Natural killer cell treated with Interleukin-12 subunit alpha and Interleukin-12 subunit beta and Interleukin-15 and Interleukin-18, amount 100 ng/mL, for 72 hours (primary cell): Measurements from ENCODE around the gene DPP6. TPM values are rescaled to one million over a fixed set of nuclear protein-coding genes. Genes with fewer than 3 reads are reported as not detected.

Experiments used
- ATAC-seq, 2 donors: fragments of 150-1000 bp; cut with Tn5 transposase in 1 of 2; sonication (Bioruptor Pico), chemical (Tn5 transposase) in 1 of 2; 2 replicates each; pipeline ENCODE4 v1.10.0; 2021
- DNase-seq: peaks from one replicate; pipeline ENCODE4 v3.0.0; 2022; ENCODE audit warnings: low spot score
- H3K27ac Mint-ChIP-seq, 2 donors: 1 replicate in 1 of 2; 2 replicates in 1 of 2; pipeline ENCODE4 v1.8.0; 2022; ENCODE audit warnings: mixed read lengths in 2 of 2, mild to moderate bottlenecking in 1 of 2, moderate library complexity in 1 of 2
- H3K27me3 Mint-ChIP-seq, 2 donors: 1 replicate in 1 of 2; 2 replicates in 1 of 2; pipeline ENCODE4 v1.8.0; 2022; ENCODE audit warnings: mixed read lengths in 2 of 2
- H3K36me3 Mint-ChIP-seq: one replicate; pipeline ENCODE4 v1.8.0; 2022; ENCODE audit warnings: mixed read lengths
- H3K4me1 Mint-ChIP-seq, 2 donors: 1 replicate in 1 of 2; 2 replicates in 1 of 2; pipeline ENCODE4 v1.8.0; 2022; ENCODE audit warnings: low read depth in 2 of 2, mixed read lengths in 2 of 2, mild to moderate bottlenecking in 1 of 2
- H3K4me3 Mint-ChIP-seq: one replicate; pipeline ENCODE4 v1.8.0; 2022; ENCODE audit warnings: mixed read lengths
- H3K9me3 Mint-ChIP-seq: 2 replicates; pipeline ENCODE4 v1.8.0; 2022; ENCODE audit warnings: mixed read lengths
- total RNA-seq, 2 donors: library from RNA; stranded (reverse); gene quantifications; one replicate each; pipeline ENCODE4 v1.2.3, GENCODE V29; 2022

The DPP6 gene
- total RNA-seq, 2 donors from 2014 or later = not detected

- ATAC-seq (no peak), DNase-seq (no peak)
- Mint-ChIP-seq H3K36me3 (no peaks in the 10 kb centered on the region), H3K9me3 (peaks cover 3% of the 10 kb centered on the region), H3K27me3 (no peaks in the 10 kb centered on the region), H3K4me3 (no peak overlapping the region), H3K4me1 (no peaks in the 10 kb centered on the region), H3K27ac (no peak overlapping the region)
These were observed 432.7 kb downstream of the DPP6 start for GRCh38 chr7:154484943-154485342.

- Mint-ChIP-seq H3K4me3 (no peak overlapping the region), H3K27me3 (no peaks in the 10 kb centered on the region), H3K4me1 (no peaks in the 10 kb centered on the region), H3K9me3 (peaks cover 7% of the 10 kb centered on the region), H3K36me3 (no peaks in the 10 kb centered on the region), H3K27ac (no peak overlapping the region)
- ATAC-seq (no peak), DNase-seq (no peak)
These were observed 437.7 kb downstream of the DPP6 start for GRCh38 chr7:154489897-154490296.

- Mint-ChIP-seq H3K27me3 (no peaks in the 10 kb centered on the region), H3K9me3 (peaks cover 16% of the 10 kb centered on the region), H3K4me3 (no peak overlapping the region), H3K4me1 (no peaks in the 10 kb centered on the region), H3K36me3 (no peaks in the 10 kb centered on the region), H3K27ac (no peak overlapping the region)
- DNase-seq (no peak), ATAC-seq (no peak)
These were observed 441.4 kb downstream of the DPP6 start for GRCh38 chr7:154493594-154493993.

- DNase-seq = no peak
- Mint-ChIP-seq H3K4me3 (no peak overlapping the region), H3K27ac (no peak overlapping the region), H3K27me3 (no peaks in the 10 kb centered on the region), H3K4me1 (no peaks in the 10 kb centered on the region), H3K36me3 (no peaks in the 10 kb centered on the region), H3K9me3 (peaks cover 23% of the 10 kb centered on the region)
- ATAC-seq = no peak
These were observed 445.6 kb downstream of the DPP6 start for GRCh38 chr7:154497751-154498150.

- Mint-ChIP-seq H3K27me3 (no peaks in the 10 kb centered on the region), H3K9me3 (peaks cover 8% of the 10 kb centered on the region), H3K4me3 (no peak overlapping the region), H3K36me3 (no peaks in the 10 kb centered on the region), H3K4me1 (no peaks in the 10 kb centered on the region), H3K27ac (no peak overlapping the region)
- ATAC-seq = no peak
- no peak for DNase-seq
These were observed 451.9 kb downstream of the DPP6 start for GRCh38 chr7:154503962-154504550.

GRCh38 chr7:154504918-154505317 is 452.7 kb downstream of the DPP6 start:
- Mint-ChIP-seq H3K4me1 (no peaks in the 10 kb centered on the region), H3K9me3 (peaks cover 8% of the 10 kb centered on the region), H3K4me3 (no peak overlapping the region), H3K27ac (no peak overlapping the region), H3K36me3 (no peaks in the 10 kb centered on the region), H3K27me3 (no peaks in the 10 kb centered on the region)
- ATAC-seq = no peak
- DNase-seq = no peak

GRCh38 chr7:154505362-154505761 is 453.2 kb downstream of the DPP6 start:
- no peaks in the 10 kb centered on the region for H3K4me1 Mint-ChIP-seq
- DNase-seq = no peak
- no peak for ATAC-seq
- H3K36me3 Mint-ChIP-seq = no peaks in the 10 kb centered on the region
- H3K9me3 Mint-ChIP-seq = peaks cover 7% of the 10 kb centered on the region
- H3K27me3 Mint-ChIP-seq = no peaks in the 10 kb centered on the region
- no peak overlapping the region for H3K27ac Mint-ChIP-seq
- H3K4me3 Mint-ChIP-seq = no peak overlapping the region

- H3K4me1 Mint-ChIP-seq = no peaks in the 10 kb centered on the region
- DNase-seq = no peak
- no peak overlapping the region for H3K27ac Mint-ChIP-seq
- peaks cover 4% of the 10 kb centered on the region for H3K9me3 Mint-ChIP-seq
- H3K36me3 Mint-ChIP-seq = no peaks in the 10 kb centered on the region
- no peak for ATAC-seq
- H3K4me3 Mint-ChIP-seq = no peak overlapping the region
- no peaks in the 10 kb centered on the region for H3K27me3 Mint-ChIP-seq
These were observed 457.0 kb downstream of the DPP6 start for GRCh38 chr7:154509192-154509591.

GRCh38 chr7:154512121-154512833 is 460.1 kb downstream of the DPP6 start:
- Mint-ChIP-seq H3K9me3 (peaks cover 10% of the 10 kb centered on the region), H3K27me3 (no peaks in the 10 kb centered on the region), H3K4me3 (no peak overlapping the region), H3K4me1 (no peaks in the 10 kb centered on the region), H3K36me3 (no peaks in the 10 kb centered on the region), H3K27ac (no peak overlapping the region)
- no peak for ATAC-seq
- no peak for DNase-seq

GRCh38 chr7:154517768-154518167 is 465.6 kb downstream of the DPP6 start:
- no peaks in the 10 kb centered on the region for H3K27me3 Mint-ChIP-seq
- no peaks in the 10 kb centered on the region for H3K4me1 Mint-ChIP-seq
- H3K36me3 Mint-ChIP-seq = no peaks in the 10 kb centered on the region
- peaks cover 17% of the 10 kb centered on the region for H3K9me3 Mint-ChIP-seq
- no peak overlapping the region for H3K4me3 Mint-ChIP-seq
- no peak for DNase-seq
- no peak for ATAC-seq
- H3K27ac Mint-ChIP-seq = no peak overlapping the region

GRCh38 chr7:154519229-154519628 is 467.0 kb downstream of the DPP6 start:
- DNase-seq = no peak
- ATAC-seq = no peak
- Mint-ChIP-seq H3K4me1 (no peaks in the 10 kb centered on the region), H3K27me3 (no peaks in the 10 kb centered on the region), H3K27ac (no peak overlapping the region), H3K4me3 (no peak overlapping the region), H3K9me3 (peaks cover 21% of the 10 kb centered on the region), H3K36me3 (no peaks in the 10 kb centered on the region)

GRCh38 chr7:154530136-154530535 is 477.9 kb downstream of the DPP6 start:
- Mint-ChIP-seq H3K4me1 (no peaks in the 10 kb centered on the region), H3K27ac (no peak overlapping the region), H3K27me3 (no peaks in the 10 kb centered on the region), H3K4me3 (no peak overlapping the region), H3K9me3 (peaks cover 16% of the 10 kb centered on the region), H3K36me3 (peaks cover 9% of the 10 kb centered on the region)
- ATAC-seq (no peak), DNase-seq (no peak)

- H3K4me1 Mint-ChIP-seq = no peaks in the 10 kb centered on the region
These were observed 480.6 kb downstream of the DPP6 start for GRCh38 chr7:154532771-154533170.

GRCh38 chr7:154540596-154540995 is 488.4 kb downstream of the DPP6 start:
- DNase-seq (no peak), ATAC-seq (no peak)
- H3K36me3 Mint-ChIP-seq = no peaks in the 10 kb centered on the region
- no peaks in the 10 kb centered on the region for H3K27me3 Mint-ChIP-seq
- no peak overlapping the region for H3K27ac Mint-ChIP-seq
- no peaks in the 10 kb centered on the region for H3K4me1 Mint-ChIP-seq
- H3K4me3 Mint-ChIP-seq = no peak overlapping the region
- H3K9me3 Mint-ChIP-seq = peaks cover 5% of the 10 kb centered on the region

More at GRCh38 chr7:154532771-154533170, 480.6 kb downstream of the DPP6 start:
- ATAC-seq (no peak), DNase-seq (no peak)
- no peak overlapping the region for H3K27ac Mint-ChIP-seq
- H3K27me3 Mint-ChIP-seq = no peaks in the 10 kb centered on the region
- no peak overlapping the region for H3K4me3 Mint-ChIP-seq
- H3K9me3 Mint-ChIP-seq = peaks cover 19% of the 10 kb centered on the region
- peaks cover 9% of the 10 kb centered on the region for H3K36me3 Mint-ChIP-seq

GRCh38 chr7:154541606-154542005 is 489.4 kb downstream of the DPP6 start:
- ATAC-seq (no peak), DNase-seq (no peak)
- Mint-ChIP-seq H3K36me3 (no peaks in the 10 kb centered on the region), H3K4me3 (no peak overlapping the region), H3K4me1 (no peaks in the 10 kb centered on the region), H3K9me3 (peaks cover 5% of the 10 kb centered on the region), H3K27ac (no peak overlapping the region), H3K27me3 (no peaks in the 10 kb centered on the region)
